GM12864 (cell line): ENCODE data around the gene PDXDC1.

Experiments
- DNase-seq: peaks from one replicate; pipeline ENCODE4 v3.0.0-alpha.2; 2011; ENCODE audit warnings: low read depth
- H3K4me3 ChIP-seq: 2 replicates; pipeline ENCODE4 v1.5.1; 2011; ENCODE audit warnings: mild to moderate bottlenecking, low read depth, low read length, control low read depth
- CTCF ChIP-seq: IDR thresholded peaks from 2 replicates; pipeline ENCODE4 v1.5.1; 2011; ENCODE audit warnings: low read depth, mild to moderate bottlenecking, moderate library complexity, low read length, control low read depth, inconsistent platforms; ENCODE audit errors: missing control alignments

PDXDC1 gene

GRCh38 chr16:15031586-15031985 lies 56.8 kb downstream of the PDXDC1 start:
- DNase-seq, result no peak

GRCh38 chr16:15032547-15033308 lies 57.9 kb downstream of the PDXDC1 start:
- H3K4me3 ChIP-seq, result no peak overlapping the region
- no peak for TF ChIP-seq CTCF
- DNase-seq, result no peak

More at GRCh38 chr16:15031586-15031985, 56.8 kb downstream of the PDXDC1 start:
- H3K4me3 ChIP-seq, result no peak overlapping the region
- TF ChIP-seq CTCF, result no peak

GRCh38 chr16:15033309-15033707 lies 58.5 kb downstream of the PDXDC1 start:
- TF ChIP-seq CTCF, result no peak
- DNase-seq, result no peak
- H3K4me3 ChIP-seq, result no peak overlapping the region

GRCh38 chr16:15034266-15035162 lies 59.7 kb downstream of the PDXDC1 start:
- no peak overlapping the region for H3K4me3 ChIP-seq
- TF ChIP-seq CTCF, result no peak
- no peak for DNase-seq

- no peak for TF ChIP-seq CTCF
- DNase-seq, result no peak
- no peak overlapping the region for H3K4me3 ChIP-seq
Measured at GRCh38 chr16:15035163-15035729, 60.4 kb downstream of the PDXDC1 start.

GRCh38 chr16:15037003-15037402 lies 62.2 kb downstream of the PDXDC1 start:
- H3K4me3 ChIP-seq, result no peak overlapping the region
- no peak for DNase-seq
- no peak for TF ChIP-seq CTCF
